Endothelial cell of umbilical vein (primary cell): ENCODE measurements around the gene ETV3. TPM values are rescaled to one million over a fixed set of nuclear protein-coding genes. Genes with fewer than 3 reads are reported as not detected.

Experiments used
- BruUV-seq: library from RNA; stranded (reverse); fragments of 400-500 nt; replicated peaks from 2 replicates; lab custom pipeline; 2021; lab: Mats Ljungman, UMichigan
- CTCF ChIA-PET: fragments of 300-600, 350-600 bp; sonication (Branson Sonifier 250); formaldehyde crosslinking; loops from one replicate; lab custom pipeline; 2021; ENCODE audit warnings: antibody characterized with exemption, inconsistent platforms; lab: Charles Lee
- POLR2A ChIA-PET: fragments of 300-600, 350-600 bp; sonication (Branson Sonifier 250); formaldehyde crosslinking; loops from one replicate; lab custom pipeline; 2021; ENCODE audit warnings: antibody characterized with exemption, inconsistent platforms; lab: Charles Lee
- DNase-seq: peaks from one replicate; pipeline ENCODE4 v3.0.0-alpha.2; 2011; ENCODE audit warnings: low read depth, low spot score
- FAIRE-seq: peaks from 2 replicates; lab custom pipeline; 2011; peaks lifted over from hg19 to GRCh38; lab: Jason Lieb, UNC
- H2AFZ ChIP-seq: 2 replicates; pipeline ENCODE4 v1.6.0; 2012; ENCODE audit warnings: low read depth, low read length, control low read depth, inconsistent platforms
- H3K27ac ChIP-seq: 2 replicates; pipeline ENCODE4 v1.5.1; 2011; ENCODE audit warnings: low read depth, mild to moderate bottlenecking, control low read depth, low read length, moderate library complexity; ENCODE audit not compliant: insufficient read depth
- H3K27me3 ChIP-seq, 2 experiments: 2 replicates each; pipeline versions ENCODE4 v1.6.0 to v1.6.1; 2011; ENCODE audit warnings: low read length in 2 of 2, mixed read lengths in 1 of 2; ENCODE audit not compliant: control insufficient read depth in 2 of 2, insufficient read depth in 2 of 2
- H3K36me3 ChIP-seq, 2 experiments: 2 replicates in 1 of 2; 3 replicates in 1 of 2; pipeline ENCODE4 v1.5.1; 2011; ENCODE audit warnings: low read length in 2 of 2, mild to moderate bottlenecking in 1 of 2, moderate library complexity in 1 of 2; ENCODE audit not compliant: control insufficient read depth in 2 of 2, insufficient read depth in 2 of 2; ENCODE audit errors: extremely low read depth in 1 of 2
- H3K4me1 ChIP-seq: 3 replicates; pipeline ENCODE4 v1.5.1; 2011; ENCODE audit warnings: mild to moderate bottlenecking, low read length; ENCODE audit not compliant: control insufficient read depth, insufficient read depth; ENCODE audit errors: extremely low read depth
- H3K4me2 ChIP-seq: 2 replicates; pipeline ENCODE4 v1.6.1; 2011; ENCODE audit warnings: low read length, control low read depth, mixed read lengths; ENCODE audit not compliant: insufficient read depth
- H3K4me3 ChIP-seq, 3 experiments: fragments of 200-600 bp in 1 of 3; sonication (generic), shearing (Covaris generic) in 1 of 3; replicated peaks in 1 of 3; 2 replicates each; pipeline ENCODE4 v1.5.1; 2011 to 2016; ENCODE audit warnings: control low read depth in 3 of 3, low read length in 3 of 3, mild to moderate bottlenecking in 2 of 3, inconsistent platforms in 1 of 3, low read depth in 1 of 3, moderate library complexity in 1 of 3; ENCODE audit not compliant: insufficient read depth in 1 of 3
- H3K79me2 ChIP-seq: 2 replicates; pipeline ENCODE4 v1.6.0; 2012; ENCODE audit warnings: low read length, inconsistent platforms; ENCODE audit not compliant: control insufficient read depth, insufficient read depth
- H3K9ac ChIP-seq: replicated peaks from 2 replicates; pipeline ENCODE3; 2011; ENCODE audit warnings: low read length, control low read depth; ENCODE audit not compliant: insufficient read depth; ENCODE audit errors: extremely low read depth
- H3K9me1 ChIP-seq: replicated peaks from 3 replicates; pipeline ENCODE4 v1.6.0; 2011; ENCODE audit warnings: mild to moderate bottlenecking, low read length; ENCODE audit not compliant: control insufficient read depth, insufficient read depth; ENCODE audit errors: extremely low read depth
- H3K9me3 ChIP-seq: replicated peaks from 2 replicates; pipeline ENCODE4 v1.5.1; 2012; ENCODE audit warnings: low read length, inconsistent platforms; ENCODE audit not compliant: control insufficient read depth, insufficient read depth
- H4K20me1 ChIP-seq: replicated peaks from 2 replicates; pipeline ENCODE3; 2011; ENCODE audit warnings: mild to moderate bottlenecking, low read length; ENCODE audit not compliant: control insufficient read depth, insufficient read depth; ENCODE audit errors: extremely low read depth
- EZH2 ChIP-seq: IDR thresholded peaks from 2 replicates; pipeline ENCODE4 v1.6.1; 2012; ENCODE audit warnings: borderline replicate concordance, low read depth, mild to moderate bottlenecking, moderate library complexity, low read length, inconsistent platforms; ENCODE audit not compliant: severe bottlenecking
- FOS ChIP-seq: IDR thresholded peaks from 2 replicates; pipeline ENCODE4 v1.6.1; 2011; ENCODE audit warnings: mild to moderate bottlenecking, low read length, moderate library complexity, borderline replicate concordance; ENCODE audit not compliant: insufficient read depth
- GATA2 ChIP-seq: IDR thresholded peaks from 2 replicates; pipeline ENCODE4 v1.7.0; 2011; ENCODE audit warnings: low read depth, mild to moderate bottlenecking, moderate library complexity, mixed read lengths, low read length; ENCODE audit not compliant: insufficient read length, insufficient read depth
- JUN ChIP-seq: IDR thresholded peaks from 2 replicates; pipeline ENCODE4 v1.6.1; 2011; ENCODE audit warnings: borderline replicate concordance, low read depth; ENCODE audit not compliant: insufficient read length, insufficient read depth
- MYC ChIP-seq: IDR thresholded peaks from one replicate; pipeline ENCODE4 v1.6.1; 2011; ENCODE audit warnings: mild to moderate bottlenecking, low read depth, low read length
- POLR2A ChIP-seq: IDR thresholded peaks from 2 replicates; pipeline ENCODE4 v1.6.1; 2012; ENCODE audit warnings: low read depth, mild to moderate bottlenecking, control low read depth, low read length
- POLR2AphosphoS5 ChIP-seq: IDR thresholded peaks from 2 replicates; pipeline ENCODE4 v1.6.1; 2012; ENCODE audit warnings: low read depth, mild to moderate bottlenecking, control low read depth, low read length, moderate library complexity; ENCODE audit not compliant: insufficient read depth
- dilution Hi-C: fragments of 300-500 bp; cut with MboI; formaldehyde crosslinking; loops from one replicate; pipeline ENCODE4 v1.15.0; 2019; ENCODE audit warnings: low sequenced_read_pairs; ENCODE audit not compliant: extremely low pct_ligation_motif_present
- intact Hi-C: fragments of 100-400 bp; cut with micrococcal nuclease; formaldehyde crosslinking; loops from one replicate; pipeline ENCODE4 v1.10.0; 2022
- polyA plus RNA-seq, 4 experiments: library from polyadenylated mRNA; depleted of rRNA in 3 of 4; stranded (reverse) in 3 of 4; unstranded in 1 of 4; fragments of >200 nt; gene quantifications; 2 replicates each; pipeline versions ENCODE4 v1.2.1 to v1.2.3, GENCODE V29; 2011 to 2012; ENCODE audit warnings: missing spikeins in 1 of 4
- total RNA-seq: library from RNA; stranded (reverse); gene quantifications from 2 replicates; pipeline ENCODE4 v1.2.3, GENCODE V29; 2021
- TF ChIP-seq, protein P1 (sequence below), 2 donors: IDR thresholded peaks; 1 replicate in 1 of 2; 2 replicates in 1 of 2; pipeline ENCODE4 v1.5.1; 2011; ENCODE audit warnings: low read length in 2 of 2, mild to moderate bottlenecking in 2 of 2, moderate library complexity in 2 of 2, control low read depth in 1 of 2, inconsistent platforms in 1 of 2, low read depth in 1 of 2; ENCODE audit not compliant: insufficient read depth in 1 of 2; ENCODE audit errors: extremely low read depth in 1 of 2

Gene ETV3
- total and polyA plus RNA-seq, 2 donors (not counting 3 experiments of a cell fraction or from before 2014, with no cell fraction given) = 6.8 to 22.3 TPM

DNA sequence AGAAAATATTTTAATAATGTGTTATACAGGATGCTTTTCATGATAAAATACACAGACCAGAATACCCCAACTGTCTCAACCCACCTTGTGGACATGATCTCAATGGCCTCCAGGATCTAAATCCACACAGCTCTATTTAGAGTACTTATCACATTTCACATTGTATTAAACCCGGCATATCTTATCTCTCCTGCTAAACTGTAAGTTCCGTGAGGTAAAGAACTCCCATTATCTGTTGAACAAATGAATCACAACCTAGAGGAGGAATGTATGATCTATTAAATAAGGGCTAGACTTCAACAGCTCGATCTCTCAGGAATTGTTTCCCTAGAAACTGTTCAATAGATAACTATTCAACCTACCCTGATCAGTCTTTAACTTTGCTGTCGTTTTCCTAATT is 6.9 kb downstream of the ETV3 start:
- POLR2A ChIA-PET = no interaction called here
- Histone ChIP-seq H3K4me2 (no peak overlapping the region), H3K36me3 (peaks cover 38 to 41% of the 10 kb centered on the region in 2 experiments), H3K9me3 (no peaks in the 10 kb centered on the region), H2AFZ (no peak overlapping the region), H4K20me1 (peaks cover 1% of the 10 kb centered on the region), H3K9me1 (no peaks in the 10 kb centered on the region), H3K79me2 (peaks cover 15% of the 10 kb centered on the region), H3K27ac (no peak overlapping the region), H3K4me1 (peaks cover 3% of the 10 kb centered on the region), H3K27me3 (no peaks in the 10 kb centered on the region), H3K4me3 (no peak overlapping the region), H3K9ac (no peak overlapping the region)
- DNase-seq (no peak), FAIRE-seq (no peak)
- BruUV-seq = no TSS peak
- dilution Hi-C loops (no loop called here), intact Hi-C loops (no loop called here)
- TF ChIP-seq EZH2 = no peak
- TF ChIP-seq POLR2A = no peak
- TF ChIP-seq GATA2 = no peak
- TF ChIP-seq MYC = no peak
- no peak for TF ChIP-seq FOS
- no peak for TF ChIP-seq JUN
- TF ChIP-seq, protein P1, sequence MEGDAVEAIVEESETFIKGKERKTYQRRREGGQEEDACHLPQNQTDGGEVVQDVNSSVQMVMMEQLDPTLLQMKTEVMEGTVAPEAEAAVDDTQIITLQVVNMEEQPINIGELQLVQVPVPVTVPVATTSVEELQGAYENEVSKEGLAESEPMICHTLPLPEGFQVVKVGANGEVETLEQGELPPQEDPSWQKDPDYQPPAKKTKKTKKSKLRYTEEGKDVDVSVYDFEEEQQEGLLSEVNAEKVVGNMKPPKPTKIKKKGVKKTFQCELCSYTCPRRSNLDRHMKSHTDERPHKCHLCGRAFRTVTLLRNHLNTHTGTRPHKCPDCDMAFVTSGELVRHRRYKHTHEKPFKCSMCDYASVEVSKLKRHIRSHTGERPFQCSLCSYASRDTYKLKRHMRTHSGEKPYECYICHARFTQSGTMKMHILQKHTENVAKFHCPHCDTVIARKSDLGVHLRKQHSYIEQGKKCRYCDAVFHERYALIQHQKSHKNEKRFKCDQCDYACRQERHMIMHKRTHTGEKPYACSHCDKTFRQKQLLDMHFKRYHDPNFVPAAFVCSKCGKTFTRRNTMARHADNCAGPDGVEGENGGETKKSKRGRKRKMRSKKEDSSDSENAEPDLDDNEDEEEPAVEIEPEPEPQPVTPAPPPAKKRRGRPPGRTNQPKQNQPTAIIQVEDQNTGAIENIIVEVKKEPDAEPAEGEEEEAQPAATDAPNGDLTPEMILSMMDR (IDR thresholded peaks at IDR 0.05; ENCODE audit: extremely low read depth in 1 of 2, insufficient read depth in 1 of 2, low read depth in 1 of 2, low read length in 2 of 2) = no peak
- no peak for TF ChIP-seq POLR2AphosphoS5
- CTCF ChIA-PET = interaction anchor here (3.4 kb wide), 1 partner anchor 41 kb away, joined by 17 read pairs; no protein-coding TSS in a partner anchor
